Fibroblast of skin of left quadriceps (primary cell): ENCODE measurements around the gene PIP5KL1.

Experiments used
- DNase-seq, 2 experiments: peaks; one replicate each; pipeline ENCODE4 v3.0.0-alpha.2; 2013; ENCODE audit warnings: low read depth in 2 of 2

The PIP5KL1 gene

GRCh38 chr9:127915801-127916719 is 14.5 kb downstream of the PIP5KL1 start:
- no peak for DNase-seq

DNA sequence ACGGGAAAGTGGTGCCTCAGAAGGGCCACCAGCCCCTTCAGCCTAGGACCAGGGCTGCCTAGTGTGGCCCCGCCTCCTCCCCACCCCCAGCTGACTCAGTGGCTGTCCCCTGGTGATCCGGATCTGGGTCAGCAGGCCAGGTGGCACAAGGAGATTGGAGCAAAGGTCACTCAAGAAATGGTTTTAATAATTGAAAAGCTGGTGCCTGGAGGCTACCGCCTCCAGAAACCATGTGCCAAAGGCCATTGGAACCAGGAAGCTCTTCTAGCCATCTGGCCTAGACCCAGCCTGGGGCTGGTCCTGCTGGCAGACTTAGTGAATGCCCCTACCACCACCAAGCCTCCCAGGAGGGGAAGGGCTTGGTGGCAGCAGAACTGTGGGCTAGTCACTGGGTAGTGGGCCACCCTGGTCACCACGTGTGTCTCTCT is 15.2 kb downstream of the PIP5KL1 start:
- DNase-seq, result no peak

DNA sequence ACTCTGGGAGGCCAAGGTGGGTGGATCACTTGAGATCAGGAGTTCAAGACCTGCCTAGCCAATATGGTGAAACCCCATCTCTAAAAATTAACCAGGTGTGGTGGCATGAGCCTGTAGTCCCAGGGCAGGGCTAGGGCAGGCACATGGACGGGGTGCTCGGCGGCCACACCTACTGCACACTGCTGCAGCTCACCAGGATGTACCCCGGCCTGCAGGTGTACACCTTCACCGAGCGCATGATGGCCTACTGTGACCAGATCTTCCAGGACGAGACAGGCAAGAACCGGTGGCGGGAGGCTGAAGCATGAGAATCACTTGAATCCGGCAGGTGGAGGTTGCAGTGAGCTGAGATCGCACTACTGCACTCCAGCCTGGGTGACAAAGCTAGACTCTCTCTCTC is 16.9 kb downstream of the PIP5KL1 start:
- DNase-seq, result no peak

GRCh38 chr9:127912882-127913281 is 17.7 kb downstream of the PIP5KL1 start:
- no peak for DNase-seq

DNA sequence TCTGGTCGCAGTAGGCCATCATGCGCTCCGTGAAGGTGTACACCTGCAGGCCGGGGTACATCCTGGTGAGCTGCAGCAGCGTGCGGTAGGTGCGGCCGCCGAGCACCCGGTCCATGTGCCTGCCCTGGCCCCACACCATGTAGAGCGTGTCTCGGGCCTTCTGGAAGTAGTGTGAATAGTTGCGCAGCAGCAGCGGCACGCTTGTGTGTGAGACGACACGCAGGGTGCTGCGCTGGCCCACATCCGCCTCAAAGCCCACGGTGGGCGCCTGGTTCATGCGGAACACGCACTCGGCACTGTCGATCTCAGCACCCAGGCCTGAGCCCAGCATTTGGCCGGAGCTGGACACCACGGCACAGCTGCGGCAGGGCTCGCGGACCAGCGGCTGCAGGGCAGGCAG is 18.3 kb downstream of the PIP5KL1 start:
- no peak for DNase-seq

GRCh38 chr9:127910613-127911205 is 19.9 kb downstream of the PIP5KL1 start:
- no peak for DNase-seq

GRCh38 chr9:127909839-127910273 is 20.7 kb downstream of the PIP5KL1 start:
- no peak for DNase-seq

- DNase-seq, result no peak
Observed at GRCh38 chr9:127908660-127908926, 22.0 kb downstream of the PIP5KL1 start.

- no peak for DNase-seq
Observed at GRCh38 chr9:127907867-127908659, 22.5 kb downstream of the PIP5KL1 start.

DNA sequence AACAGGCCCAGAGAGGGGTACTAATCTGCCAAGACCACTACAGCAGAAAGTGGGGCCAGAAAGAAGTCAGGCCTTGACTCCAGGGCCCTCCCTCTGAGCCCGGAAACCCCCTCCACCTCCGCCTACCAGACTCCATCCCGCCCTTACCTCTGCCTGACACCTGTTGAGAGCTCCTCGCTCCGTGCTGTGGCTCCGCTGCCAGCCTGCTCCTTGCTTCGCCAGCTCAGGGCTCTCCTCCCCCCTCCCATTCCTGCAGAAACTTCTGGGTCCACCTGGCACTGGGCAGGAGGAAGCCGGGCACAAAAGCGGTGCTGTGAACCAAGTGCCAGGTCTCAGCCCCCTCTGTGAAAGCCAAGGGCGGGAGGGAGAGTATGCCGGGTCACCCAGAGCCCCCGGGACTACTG is 24.8 kb downstream of the PIP5KL1 start:
- no peak for DNase-seq

DNA sequence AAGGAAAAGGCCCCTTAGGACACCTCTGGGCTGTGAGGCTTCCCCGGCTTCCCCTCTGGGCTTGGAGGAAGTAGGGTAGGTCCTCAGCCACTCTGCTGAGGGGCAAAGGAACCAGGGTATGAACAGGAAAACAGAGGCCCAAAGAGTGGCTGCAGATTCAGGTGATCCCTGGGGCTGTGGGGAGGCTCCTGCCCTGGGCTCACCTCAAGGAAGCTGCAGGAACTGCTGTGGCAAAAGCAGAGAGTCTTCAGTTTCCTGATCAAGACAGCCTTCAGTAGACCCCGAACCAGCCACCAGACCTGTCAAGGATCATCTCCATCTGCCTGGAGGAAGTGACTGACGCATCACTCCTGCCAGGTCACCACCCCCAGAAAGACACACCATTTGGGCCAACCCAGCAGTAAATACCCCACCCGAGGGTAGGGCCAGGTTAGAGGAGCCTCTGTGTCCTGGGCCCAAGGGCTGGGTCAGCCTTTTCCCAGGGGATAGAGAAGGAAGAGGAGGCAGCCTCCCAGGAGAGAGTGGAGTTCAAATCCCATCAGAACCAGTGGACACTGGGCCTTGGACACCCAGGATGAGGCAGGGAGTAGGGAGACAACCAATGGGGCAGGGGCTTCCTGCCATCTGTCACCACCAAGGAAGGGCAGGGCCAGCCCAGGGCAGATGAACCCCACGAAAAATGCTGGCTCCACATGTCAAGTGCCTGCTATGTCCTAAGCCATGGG is 25.4 kb downstream of the PIP5KL1 start:
- DNase-seq, result no peak

DNA sequence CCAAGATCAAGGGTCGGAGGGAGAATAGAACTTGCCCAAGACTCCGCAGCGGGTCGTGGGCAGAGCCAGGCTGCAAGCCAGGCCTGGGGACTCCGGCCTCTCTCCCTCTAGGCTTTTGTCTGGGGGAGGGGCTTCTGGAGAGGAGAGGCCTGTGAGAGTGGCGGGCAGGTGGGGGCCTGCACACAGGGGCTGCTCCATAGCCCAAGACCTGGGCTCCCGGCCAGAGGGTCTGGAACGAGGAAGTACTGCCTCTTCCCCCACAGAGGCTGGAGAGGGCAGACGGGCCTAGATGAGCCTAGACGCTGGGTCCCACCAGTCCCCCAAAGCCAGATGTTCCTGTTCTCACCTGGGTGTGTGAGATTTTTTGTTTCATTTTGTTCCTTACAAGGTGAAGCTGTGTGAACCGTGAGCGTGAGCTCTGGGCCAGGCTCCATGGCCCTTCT is 26.0 kb downstream of the PIP5KL1 start:
- DNase-seq, result no peak

- DNase-seq, result no peak
Observed at GRCh38 chr9:127903557-127904475, 26.8 kb downstream of the PIP5KL1 start.

- DNase-seq, result peak; percentile 51 to 54
Observed at GRCh38 chr9:127899128-127899943, 31.2 kb downstream of the PIP5KL1 start, which contains the start of gene ST6GALNAC6. Gene ST6GALNAC6 (minus strand): TSS chr9:127899603. CDS start chr9:127897981, 1,622 bp downstream.

- peak; percentile 74 to 78 for DNase-seq
Observed at GRCh38 chr9:127898433-127899127, 32.0 kb downstream of the PIP5KL1 start.

GRCh38 chr9:127897193-127897692 is 33.3 kb downstream of the PIP5KL1 start:
- DNase-seq, result peak; percentile 54 to 57

DNA sequence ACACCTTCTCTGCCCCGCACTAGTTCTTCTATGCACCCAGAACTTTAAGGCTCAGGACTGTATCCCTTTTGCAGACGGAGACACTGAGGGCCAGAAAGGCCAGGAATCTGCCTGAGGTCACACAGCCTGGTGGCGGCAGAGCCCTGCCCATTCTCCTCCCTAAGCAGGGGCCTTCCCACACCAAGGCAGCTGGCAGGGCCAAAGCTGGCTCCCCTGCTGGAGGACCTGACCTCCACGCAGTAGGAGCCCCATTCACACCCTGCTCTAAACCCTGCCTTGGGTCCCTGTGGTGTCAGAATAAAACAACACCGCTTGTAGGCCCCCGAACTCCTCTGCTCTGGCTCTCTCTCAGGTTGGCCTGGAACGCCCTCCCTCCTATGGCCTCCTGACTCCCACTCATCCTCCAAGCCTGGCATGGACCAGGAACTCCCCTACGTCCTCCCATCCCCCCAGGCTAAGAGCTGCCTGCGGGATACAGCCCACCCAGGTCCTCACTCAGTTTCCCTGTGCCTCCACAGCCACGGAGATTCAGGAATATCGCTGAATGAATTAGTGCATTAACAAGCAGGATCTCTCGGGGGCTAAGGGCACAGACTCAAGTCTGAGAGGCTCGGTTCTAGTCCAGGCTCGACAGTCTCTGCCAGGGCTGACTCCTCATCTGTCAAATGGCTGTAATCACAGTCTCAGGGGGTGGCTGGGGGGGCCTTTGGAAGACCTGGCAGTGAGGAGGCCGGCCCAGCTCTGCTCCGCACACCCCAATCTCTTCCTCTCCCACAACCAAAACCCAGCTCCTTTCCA is 34.0 kb downstream of the PIP5KL1 start:
- no peak for DNase-seq

- no peak for DNase-seq
Observed at GRCh38 chr9:127895811-127896210, 34.8 kb downstream of the PIP5KL1 start.
